Loucy (cell line): ENCODE results near the gene KCNA3.

Experiments used
- H2AFZ ChIP-seq: fragments of 200-600 bp; sonication (generic); 2 replicates; pipeline ENCODE4 v1.6.0; 2016; ENCODE audit warnings: antibody characterized with exemption, mild to moderate bottlenecking, low read length, moderate library complexity
- H3F3A ChIP-seq: fragments of 200-600 bp; 2 replicates; pipeline ENCODE4 v1.6.0; 2016; ENCODE audit warnings: antibody characterized with exemption, low read depth, mild to moderate bottlenecking
- H3K27me3 ChIP-seq: fragments of 200-600 bp; sonication (generic); 2 replicates; pipeline ENCODE4 v1.6.1; 2014; ENCODE audit warnings: low read length, mild to moderate bottlenecking; ENCODE audit not compliant: insufficient read depth, poor library complexity, severe bottlenecking
- H3K36me3 ChIP-seq: fragments of 200-600 bp; sonication (generic); 2 replicates; pipeline ENCODE4 v1.6.1; 2016; ENCODE audit warnings: low read length; ENCODE audit not compliant: insufficient read depth
- H3K4me1 ChIP-seq: fragments of 200-600 bp; sonication (generic); 2 replicates; pipeline ENCODE4 v1.5.1; 2014; ENCODE audit warnings: low read length, mild to moderate bottlenecking; ENCODE audit not compliant: insufficient read depth, poor library complexity, severe bottlenecking
- H3K4me2 ChIP-seq: fragments of 200-600 bp; sonication (generic); 2 replicates; pipeline ENCODE4 v1.6.0; 2014; ENCODE audit warnings: antibody characterized with exemption, low read length, low read depth, mild to moderate bottlenecking; ENCODE audit not compliant: poor library complexity, severe bottlenecking
- H3K4me3 ChIP-seq: fragments of 200-600 bp; sonication (generic); 2 replicates; pipeline ENCODE4 v1.5.1; 2014; ENCODE audit warnings: low read length, mild to moderate bottlenecking, mixed read lengths; ENCODE audit not compliant: poor library complexity, severe bottlenecking
- H3K79me2 ChIP-seq: fragments of 200-600 bp; sonication (generic); 2 replicates; pipeline ENCODE4 v1.6.1; 2014; ENCODE audit warnings: low read length; ENCODE audit not compliant: insufficient read depth
- H3K9ac ChIP-seq: fragments of 200-600 bp; sonication (generic); 2 replicates; pipeline ENCODE4 v1.6.0; 2014; ENCODE audit warnings: mild to moderate bottlenecking, low read depth, low read length, moderate library complexity; ENCODE audit not compliant: poor library complexity, severe bottlenecking
- H3K9me2 ChIP-seq: fragments of 200-600 bp; sonication (generic); replicated peaks from 2 replicates; pipeline ENCODE4 v1.6.1; 2016; ENCODE audit warnings: low read depth, low read length, mixed read lengths
- H3K9me3 ChIP-seq: fragments of 200-600 bp; sonication (generic); 2 replicates; pipeline ENCODE4 v1.6.1; 2014; ENCODE audit warnings: mild to moderate bottlenecking, antibody characterized with exemption, low read length, low read depth; ENCODE audit not compliant: insufficient read depth
- H4K20me1 ChIP-seq: fragments of 200-600 bp; sonication (generic); 2 replicates; pipeline ENCODE4 v1.6.0; 2014; ENCODE audit warnings: antibody characterized with exemption, low read length, mild to moderate bottlenecking; ENCODE audit not compliant: insufficient read depth, poor library complexity, severe bottlenecking
- CTCF ChIP-seq: fragments of 200-600 bp; sonication (generic); conservative IDR thresholded peaks from 2 replicates; pipeline ENCODE4 v1.5.1; 2014; ENCODE audit warnings: mild to moderate bottlenecking, antibody characterized with exemption, low read length
- EZH2phosphoT487 ChIP-seq: fragments of 200-600 bp; IDR thresholded peaks from 2 replicates; pipeline ENCODE4 v1.6.1; 2018; ENCODE audit warnings: antibody characterized with exemption, mild to moderate bottlenecking, moderate library complexity, borderline replicate concordance

KCNA3 gene

GRCh38 chr1:110638556-110638955 lies 36.2 kb downstream of the KCNA3 start:
- H3K4me1 ChIP-seq: no peaks in the 10 kb centered on the region
- no peak overlapping the region for H2AFZ ChIP-seq
- H3K4me3 ChIP-seq: no peak overlapping the region
- TF ChIP-seq EZH2phosphoT487 (no peak), CTCF (no peak)
- no peaks in the 10 kb centered on the region for H3K27me3 ChIP-seq
- H4K20me1 ChIP-seq: no peaks in the 10 kb centered on the region
- no peaks in the 10 kb centered on the region for H3F3A ChIP-seq
- H3K9me2 ChIP-seq: no peaks in the 10 kb centered on the region
- H3K4me2 ChIP-seq: no peak overlapping the region
- H3K36me3 ChIP-seq: no peaks in the 10 kb centered on the region
- H3K9me3 ChIP-seq: no peaks in the 10 kb centered on the region
- no peak overlapping the region for H3K9ac ChIP-seq
- no peaks in the 10 kb centered on the region for H3K79me2 ChIP-seq

- Histone ChIP-seq H2AFZ (no peak overlapping the region), H3K79me2 (no peaks in the 10 kb centered on the region), H3K9me2 (no peaks in the 10 kb centered on the region), H3K9me3 (no peaks in the 10 kb centered on the region), H3F3A (no peaks in the 10 kb centered on the region), H3K9ac (no peak overlapping the region), H3K36me3 (no peaks in the 10 kb centered on the region), H3K4me1 (no peaks in the 10 kb centered on the region), H3K4me3 (no peak overlapping the region), H3K27me3 (no peaks in the 10 kb centered on the region), H4K20me1 (no peaks in the 10 kb centered on the region), H3K4me2 (no peak overlapping the region)
- 0 out of 2 replicates have a peak, but pooled peaks have one; percentile 24 for TF ChIP-seq CTCF
- no peak for TF ChIP-seq EZH2phosphoT487
Measured at GRCh38 chr1:110638058-110638457, 36.7 kb downstream of the KCNA3 start.

- TF ChIP-seq EZH2phosphoT487: no peak
- TF ChIP-seq CTCF: no peak
- no peak overlapping the region for H3K4me3 ChIP-seq
- no peak overlapping the region for H2AFZ ChIP-seq
- no peaks in the 10 kb centered on the region for H3K36me3 ChIP-seq
- no peaks in the 10 kb centered on the region for H3K9me3 ChIP-seq
- no peaks in the 10 kb centered on the region for H3K9me2 ChIP-seq
- H3K9ac ChIP-seq: no peak overlapping the region
- no peaks in the 10 kb centered on the region for H3K27me3 ChIP-seq
- no peak overlapping the region for H3K4me2 ChIP-seq
- no peaks in the 10 kb centered on the region for H3K4me1 ChIP-seq
- H3F3A ChIP-seq: no peaks in the 10 kb centered on the region
- H3K79me2 ChIP-seq: no peaks in the 10 kb centered on the region
- no peaks in the 10 kb centered on the region for H4K20me1 ChIP-seq
Measured at GRCh38 chr1:110637475-110637874, 37.3 kb downstream of the KCNA3 start.
